Adrenal gland (tissue), 5 donors: Measurements from ENCODE around the gene TBX15.

Source experiments
- POLR2A ChIP-seq, 2 donors: fragments of 450-650 bp; IDR thresholded peaks; one replicate each; pipeline ENCODE4 v1.6.1; 2017; ENCODE audit warnings: antibody characterized with exemption in 2 of 2, mild to moderate bottlenecking in 2 of 2, moderate library complexity in 1 of 2
- TF ChIP-seq, protein P1 (sequence below), 6 experiments: fragments of 450-650 bp in 4 of 6; fragments of 200-600 bp in 2 of 6; sonication (generic) in 1 of 6; IDR thresholded peaks; 1 replicate in 5 of 6; 2 replicates in 1 of 6; pipeline versions ENCODE4 v1.5.1 to v1.8.0; 2016 to 2021; ENCODE audit warnings: antibody characterized with exemption in 6 of 6, mild to moderate bottlenecking in 2 of 6, moderate library complexity in 1 of 6
- donor health status: DM: no; HTN: no; CAD: no.

DNA sequence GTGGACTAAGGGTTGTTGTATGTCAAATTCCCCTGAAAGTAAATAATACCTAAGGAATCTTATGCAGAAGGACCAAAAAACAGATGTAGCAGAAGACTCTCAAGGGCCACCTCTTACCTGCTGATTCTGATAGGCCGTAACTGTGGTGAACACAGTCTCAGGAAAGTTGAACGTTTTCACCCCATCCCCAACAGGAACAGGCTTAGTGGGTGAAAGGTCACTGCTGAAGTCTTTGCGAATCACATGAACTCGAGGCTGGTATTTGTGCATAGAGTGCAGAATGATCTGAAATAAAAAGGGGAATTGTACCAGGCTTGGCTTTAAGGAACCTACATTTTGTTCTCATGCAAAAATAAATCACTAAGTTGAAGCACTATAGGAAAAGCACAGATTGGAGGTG is 64.8 kb downstream of the TBX15 start:
- TF ChIP-seq, protein P1, sequence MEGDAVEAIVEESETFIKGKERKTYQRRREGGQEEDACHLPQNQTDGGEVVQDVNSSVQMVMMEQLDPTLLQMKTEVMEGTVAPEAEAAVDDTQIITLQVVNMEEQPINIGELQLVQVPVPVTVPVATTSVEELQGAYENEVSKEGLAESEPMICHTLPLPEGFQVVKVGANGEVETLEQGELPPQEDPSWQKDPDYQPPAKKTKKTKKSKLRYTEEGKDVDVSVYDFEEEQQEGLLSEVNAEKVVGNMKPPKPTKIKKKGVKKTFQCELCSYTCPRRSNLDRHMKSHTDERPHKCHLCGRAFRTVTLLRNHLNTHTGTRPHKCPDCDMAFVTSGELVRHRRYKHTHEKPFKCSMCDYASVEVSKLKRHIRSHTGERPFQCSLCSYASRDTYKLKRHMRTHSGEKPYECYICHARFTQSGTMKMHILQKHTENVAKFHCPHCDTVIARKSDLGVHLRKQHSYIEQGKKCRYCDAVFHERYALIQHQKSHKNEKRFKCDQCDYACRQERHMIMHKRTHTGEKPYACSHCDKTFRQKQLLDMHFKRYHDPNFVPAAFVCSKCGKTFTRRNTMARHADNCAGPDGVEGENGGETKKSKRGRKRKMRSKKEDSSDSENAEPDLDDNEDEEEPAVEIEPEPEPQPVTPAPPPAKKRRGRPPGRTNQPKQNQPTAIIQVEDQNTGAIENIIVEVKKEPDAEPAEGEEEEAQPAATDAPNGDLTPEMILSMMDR (IDR thresholded peaks at IDR 0.05): no peak
- no peak for TF ChIP-seq POLR2A (IDR thresholded peaks at IDR 0.05)
